ENCODE measurements around the gene SMCR8. TPM values are rescaled to one million over a fixed set of nuclear protein-coding genes. Genes with fewer than 3 reads are reported as not detected.

SMCR8 gene
- total RNA-seq, 2 donors from 2014 or later = 7.9 to 9.1 TPM

GRCh38 chr17:18327093-18327492, 12.0 kb downstream of the SMCR8 start:
- H3K36me3 ChIP-seq (replicated peaks in 1 of 2; ENCODE audit: insufficient read depth in 1 of 2, low read depth in 2 of 2) = peaks cover 0 to 23% of the 10 kb centered on the region in 2 donors
- TF ChIP-seq POLR2A (IDR thresholded peaks at IDR 0.05) (no peak), CTCF (IDR thresholded peaks at IDR 0.05) (no peak)
- ATAC-seq (no peak), DNase-seq (no peak)
- no peak overlapping the region for H3K4me3 ChIP-seq
- 73 to 90% methylated on average over 2 of the region's 2 CpGs for WGBS, 2 donors
- no peaks in the 10 kb centered on the region for H3K9me3 ChIP-seq
- H3K27ac ChIP-seq = no peak overlapping the region
- H3K27me3 ChIP-seq = no peaks in the 10 kb centered on the region
- H3K4me1 ChIP-seq = no peaks in the 10 kb centered on the region
- intact Hi-C loops (cut with DNase I) = no loop called here

GRCh38 chr17:18327556-18327955, 12.5 kb downstream of the SMCR8 start:
- Histone ChIP-seq H3K27ac (no peak overlapping the region), H3K4me3 (no peak overlapping the region), H3K27me3 (no peaks in the 10 kb centered on the region), H3K36me3 (replicated peaks in 1 of 2; ENCODE audit: insufficient read depth in 1 of 2, low read depth in 2 of 2) (peaks cover 0 to 24% of the 10 kb centered on the region in 2 donors), H3K9me3 (no peaks in the 10 kb centered on the region), H3K4me1 (no peaks in the 10 kb centered on the region)
- no peak for TF ChIP-seq CTCF (IDR thresholded peaks at IDR 0.05)
- no peak for TF ChIP-seq POLR2A (IDR thresholded peaks at IDR 0.05)
- DNase-seq (no peak), ATAC-seq (no peak)
- intact Hi-C loops (cut with DNase I) = no loop called here
- 89 to 92% methylated on average over 10 of the region's 10 CpGs for WGBS, 2 donors

GRCh38 chr17:18328643-18329204, 13.6 kb downstream of the SMCR8 start:
- WGBS, 2 donors = 95 to 96% methylated on average over 6 to 9 of the region's 9 CpGs
- ATAC-seq (no peak), DNase-seq (no peak)
- no peak overlapping the region for H3K27ac ChIP-seq
- peaks cover 0 to 20% of the 10 kb centered on the region in 2 donors for H3K36me3 ChIP-seq (replicated peaks in 1 of 2; ENCODE audit: insufficient read depth in 1 of 2, low read depth in 2 of 2)
- no peaks in the 10 kb centered on the region for H3K4me1 ChIP-seq
- no peaks in the 10 kb centered on the region for H3K27me3 ChIP-seq
- intact Hi-C loops (cut with DNase I) = no loop called here
- no peak overlapping the region for H3K4me3 ChIP-seq
- no peaks in the 10 kb centered on the region for H3K9me3 ChIP-seq
- no peak for TF ChIP-seq POLR2A (IDR thresholded peaks at IDR 0.05)
- no peak for TF ChIP-seq CTCF (IDR thresholded peaks at IDR 0.05)

GRCh38 chr17:18331879-18332278, 16.8 kb downstream of the SMCR8 start:
- H3K36me3 ChIP-seq (replicated peaks in 1 of 2; ENCODE audit: insufficient read depth in 1 of 2, low read depth in 2 of 2) = peaks cover 0 to 25% of the 10 kb centered on the region in 2 donors

More at GRCh38 chr17:18331879-18332278, 16.8 kb downstream of the SMCR8 start:
- intact Hi-C loops (cut with DNase I) = no loop called here
- no peak for DNase-seq
- no peak overlapping the region for H3K4me3 ChIP-seq
- TF ChIP-seq CTCF (IDR thresholded peaks at IDR 0.05) (no peak), POLR2A (IDR thresholded peaks at IDR 0.05) (no peak)
- H3K27ac ChIP-seq = no peak overlapping the region
- H3K9me3 ChIP-seq = no peaks in the 10 kb centered on the region
- H3K27me3 ChIP-seq = no peaks in the 10 kb centered on the region
- 85% methylated on average over 9 of the region's 9 CpGs for WGBS, 2 donors
- ATAC-seq = no peak
- no peaks in the 10 kb centered on the region for H3K4me1 ChIP-seq

All from body of pancreas (tissue), 4 donors.